Hematopoietic multipotent progenitor cell (in vitro differentiated cells): Measurements from ENCODE around the gene SHISA6. TPM values are rescaled to one million over a fixed set of nuclear protein-coding genes. Genes with fewer than 3 reads are reported as not detected.

Experiments used
- DNase-seq, 3 donors: peaks; one replicate each; pipeline ENCODE4 v3.0.0-alpha.2; 2011 to 2015; ENCODE audit warnings: low read depth in 2 of 3, low spot score in 2 of 3
- total RNA-seq: library from RNA; depleted of rRNA; stranded (reverse); fragments of >200 nt; gene quantifications from one replicate; pipeline ENCODE4 v1.2.3, GENCODE V29; 2012

Gene SHISA6
- total RNA-seq, 1 donor = under 0.01 TPM

GRCh38 chr17:11430751-11431150 is 189.7 kb downstream of the SHISA6 start:
- DNase-seq = no peak

GRCh38 chr17:11438673-11439072 is 197.7 kb downstream of the SHISA6 start:
- DNase-seq = no peak

- no peak for DNase-seq
Observed at GRCh38 chr17:11441004-11441403, 200.0 kb downstream of the SHISA6 start.

- DNase-seq = no peak
Observed at GRCh38 chr17:11446316-11446715, 205.3 kb downstream of the SHISA6 start.

- no peak for DNase-seq
Observed at GRCh38 chr17:11454096-11454495, 213.1 kb downstream of the SHISA6 start.

GRCh38 chr17:11458279-11458678 is 217.3 kb downstream of the SHISA6 start:
- no peak for DNase-seq

GRCh38 chr17:11459861-11460331 is 218.9 kb downstream of the SHISA6 start:
- DNase-seq = no peak

- DNase-seq = no peak
Observed at GRCh38 chr17:11461993-11462548, 221.1 kb downstream of the SHISA6 start.

- DNase-seq = no peak
Observed at GRCh38 chr17:11467639-11468038, 226.6 kb downstream of the SHISA6 start.

GRCh38 chr17:11485336-11486100 is 244.5 kb downstream of the SHISA6 start:
- no peak for DNase-seq

GRCh38 chr17:11486101-11486867 is 245.3 kb downstream of the SHISA6 start:
- no peak for DNase-seq

- DNase-seq = no peak
Observed at GRCh38 chr17:11486868-11487310, 245.9 kb downstream of the SHISA6 start.

GRCh38 chr17:11487469-11487868 is 246.5 kb downstream of the SHISA6 start:
- DNase-seq = no peak

GRCh38 chr17:11488407-11488806 is 247.4 kb downstream of the SHISA6 start:
- no peak for DNase-seq

- DNase-seq = no peak
Observed at GRCh38 chr17:11490171-11490755, 249.2 kb downstream of the SHISA6 start.

GRCh38 chr17:11492511-11492910 is 251.5 kb downstream of the SHISA6 start:
- DNase-seq = no peak

- DNase-seq = no peak
Observed at GRCh38 chr17:11493936-11494335, 252.9 kb downstream of the SHISA6 start.

GRCh38 chr17:11495613-11496012 is 254.6 kb downstream of the SHISA6 start:
- no peak for DNase-seq

- no peak for DNase-seq
Observed at GRCh38 chr17:11499881-11500280, 258.9 kb downstream of the SHISA6 start.

GRCh38 chr17:11503308-11504035 is 262.5 kb downstream of the SHISA6 start:
- DNase-seq = no peak
